Measurements from ENCODE around the gene ALDOC.

The ALDOC gene

GRCh38 chr17:28541439-28541838 lies 35.3 kb downstream of the ALDOC start:
- in situ Hi-C loops (cut with MboI; ENCODE audit: low sequenced_read_pairs) = no loop called here
- no peak for DNase-seq (ENCODE audit: low spot score in 2 of 2)
- Histone ChIP-seq H3K36me3 (replicated peaks) (no peaks in the 10 kb centered on the region), H3K4me1 (no peaks in the 10 kb centered on the region), H3K27me3 (ENCODE audit: low read depth) (no peaks in the 10 kb centered on the region), H3K9me3 (no peaks in the 10 kb centered on the region), H3K4me3 (no peak overlapping the region)

DNA sequence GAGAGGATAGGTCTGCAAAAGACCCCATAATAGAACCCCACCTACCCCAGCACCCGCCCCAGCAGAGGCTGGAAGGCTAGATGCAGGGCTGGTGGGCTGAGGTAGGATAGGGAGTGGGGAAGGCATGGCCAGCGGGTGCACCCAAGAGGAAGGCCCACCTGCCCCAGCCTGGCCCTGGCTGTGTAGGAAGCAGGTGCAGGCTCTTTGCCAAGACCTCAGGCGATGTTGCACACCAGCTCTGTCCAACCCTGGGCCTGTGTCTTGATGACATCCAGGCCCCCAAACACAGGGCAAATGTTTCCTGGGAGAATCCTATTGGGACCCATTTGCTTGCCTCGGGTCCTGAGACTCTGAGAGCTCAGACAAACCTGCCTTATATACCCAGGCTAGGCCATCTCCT lies 36.5 kb downstream of the ALDOC start:
- Histone ChIP-seq H3K9me3 (no peaks in the 10 kb centered on the region), H3K27me3 (ENCODE audit: low read depth) (no peaks in the 10 kb centered on the region), H3K4me3 (no peak overlapping the region), H3K4me1 (no peaks in the 10 kb centered on the region), H3K36me3 (replicated peaks) (no peaks in the 10 kb centered on the region)
- DNase-seq (ENCODE audit: low spot score in 2 of 2) = no peak
- in situ Hi-C loops (cut with MboI; ENCODE audit: low sequenced_read_pairs) = no loop called here

DNA sequence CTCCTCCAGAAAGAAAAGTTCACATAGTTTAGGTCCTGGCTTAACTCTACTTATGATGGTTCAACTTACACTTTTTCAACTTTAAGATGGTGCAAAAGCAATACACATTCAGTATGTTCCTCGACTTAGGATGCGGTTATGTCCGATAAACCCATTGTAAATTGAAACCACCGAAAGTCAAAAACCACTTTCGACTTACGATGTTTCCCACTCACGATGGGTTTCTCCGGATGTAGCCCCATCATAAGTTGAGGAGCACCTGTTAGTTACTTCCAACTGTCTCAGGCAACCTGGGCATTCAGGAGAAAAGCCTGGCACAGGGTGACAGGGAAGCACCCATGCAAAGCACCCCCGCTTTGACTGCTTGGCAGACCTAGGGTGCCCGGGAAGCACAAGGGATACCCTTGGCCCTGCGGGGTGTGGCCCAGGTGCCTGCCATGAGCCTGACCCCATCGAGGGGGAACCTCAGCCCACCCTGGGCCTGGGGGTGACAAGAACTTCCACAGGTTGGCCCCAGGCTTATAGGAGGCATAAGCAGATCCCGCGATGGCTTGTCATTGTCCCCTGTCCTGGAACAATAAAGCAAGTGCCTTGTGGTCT lies 38.3 kb downstream of the ALDOC start:
- no peaks in the 10 kb centered on the region for H3K9me3 ChIP-seq
- H3K4me1 ChIP-seq = no peaks in the 10 kb centered on the region
- no peak for DNase-seq (ENCODE audit: low spot score in 2 of 2)
- H3K4me3 ChIP-seq = no peak overlapping the region
- H3K36me3 ChIP-seq (replicated peaks) = no peaks in the 10 kb centered on the region
- in situ Hi-C loops (cut with MboI; ENCODE audit: low sequenced_read_pairs) = loop anchor here (5.0 kb wide), 1 partner anchor 41 kb away; no protein-coding TSS in a partner anchor
- no peaks in the 10 kb centered on the region for H3K27me3 ChIP-seq (ENCODE audit: low read depth)

- Histone ChIP-seq H3K27me3 (ENCODE audit: low read depth) (no peaks in the 10 kb centered on the region), H3K4me1 (no peaks in the 10 kb centered on the region), H3K36me3 (replicated peaks) (no peaks in the 10 kb centered on the region), H3K9me3 (no peaks in the 10 kb centered on the region), H3K4me3 (no peak overlapping the region)
- in situ Hi-C loops (cut with MboI; ENCODE audit: low sequenced_read_pairs) = loop anchor here (5.0 kb wide), 1 partner anchor 40 kb away; no protein-coding TSS in a partner anchor
- no peak for DNase-seq (ENCODE audit: low spot score in 2 of 2)
Measured at GRCh38 chr17:28537219-28537610, 39.5 kb downstream of the ALDOC start.

- no peaks in the 10 kb centered on the region for H3K36me3 ChIP-seq (replicated peaks)
- no peak overlapping the region for H3K4me3 ChIP-seq
- in situ Hi-C loops (cut with MboI; ENCODE audit: low sequenced_read_pairs) = loop anchor here (5.0 kb wide), 1 partner anchor 39 kb away; no protein-coding TSS in a partner anchor
- H3K27me3 ChIP-seq (ENCODE audit: low read depth) = peaks cover 2% of the 10 kb centered on the region; the same call in 1 of the 2 replicates
- DNase-seq (ENCODE audit: low spot score in 2 of 2) = no peak
- no peaks in the 10 kb centered on the region for H3K4me1 ChIP-seq
- H3K9me3 ChIP-seq = no peaks in the 10 kb centered on the region
Measured at GRCh38 chr17:28536532-28537218, 40.0 kb downstream of the ALDOC start.

DNA sequence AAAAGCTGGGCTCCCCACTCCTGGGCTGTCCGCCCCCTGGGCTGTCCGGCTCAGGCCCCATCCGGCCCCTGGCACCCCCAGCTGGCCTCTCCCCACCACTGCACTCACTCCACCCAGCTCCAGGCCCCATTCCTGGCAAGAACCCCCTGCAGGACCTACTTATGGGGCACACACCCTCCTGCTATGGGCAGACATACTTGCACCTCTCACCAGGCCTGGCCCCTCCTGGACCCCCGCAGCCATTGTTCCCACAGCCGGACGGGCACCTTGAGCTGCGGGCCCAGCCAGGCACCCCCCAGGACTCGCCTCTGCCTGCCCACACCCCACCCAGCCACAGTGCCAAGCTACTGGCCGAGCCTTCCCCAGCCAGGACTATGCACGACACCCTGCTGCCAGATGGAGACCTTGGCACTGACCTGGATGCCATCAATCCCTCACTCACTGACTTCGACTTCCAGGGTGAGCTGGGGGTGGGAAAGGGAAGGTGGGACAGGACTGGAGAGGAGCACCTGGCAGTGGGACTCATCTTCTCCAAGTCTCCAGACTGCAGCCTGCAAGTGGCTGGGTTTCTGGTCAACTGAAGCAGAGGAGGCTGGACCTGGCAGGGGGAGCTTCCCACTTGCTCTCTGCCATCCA lies 41.8 kb downstream of the ALDOC start:
- Histone ChIP-seq H3K9me3 (no peaks in the 10 kb centered on the region), H3K4me3 (no peak overlapping the region), H3K36me3 (replicated peaks) (no peaks in the 10 kb centered on the region), H3K27me3 (ENCODE audit: low read depth) (peaks cover 10% of the 10 kb centered on the region; the same call in 1 of the 2 replicates), H3K4me1 (no peaks in the 10 kb centered on the region)
- in situ Hi-C loops (cut with MboI; ENCODE audit: low sequenced_read_pairs) = loop anchor here (5.0 kb wide), 1 partner anchor 38 kb away; no protein-coding TSS in a partner anchor
- DNase-seq (ENCODE audit: low spot score in 2 of 2) = no peak

GRCh38 chr17:28533091-28533807 lies 43.4 kb downstream of the ALDOC start:
- H3K4me3 ChIP-seq = no peak overlapping the region
- H3K36me3 ChIP-seq (replicated peaks) = no peaks in the 10 kb centered on the region
- DNase-seq (ENCODE audit: low spot score in 2 of 2) = no peak
- no peaks in the 10 kb centered on the region for H3K4me1 ChIP-seq
- in situ Hi-C loops (cut with MboI; ENCODE audit: low sequenced_read_pairs) = no loop called here
- H3K27me3 ChIP-seq (ENCODE audit: low read depth) = peaks cover 10% of the 10 kb centered on the region; the same call in 1 of the 2 replicates
- H3K9me3 ChIP-seq = no peaks in the 10 kb centered on the region

- in situ Hi-C loops (cut with MboI; ENCODE audit: low sequenced_read_pairs) = no loop called here
- Histone ChIP-seq H3K4me3 (no peak overlapping the region), H3K27me3 (ENCODE audit: low read depth) (peaks cover 10% of the 10 kb centered on the region; the same call in 1 of the 2 replicates), H3K4me1 (no peaks in the 10 kb centered on the region), H3K36me3 (replicated peaks) (no peaks in the 10 kb centered on the region), H3K9me3 (no peaks in the 10 kb centered on the region)
- peak; percentile 51 to 66 for DNase-seq (ENCODE audit: low spot score in 2 of 2)
Measured at GRCh38 chr17:28532050-28532960, 44.4 kb downstream of the ALDOC start.

GRCh38 chr17:28530926-28531325 lies 45.8 kb downstream of the ALDOC start:
- H3K9me3 ChIP-seq = no peaks in the 10 kb centered on the region
- H3K36me3 ChIP-seq (replicated peaks) = no peaks in the 10 kb centered on the region
- H3K4me1 ChIP-seq = no peaks in the 10 kb centered on the region
- H3K4me3 ChIP-seq = no peak overlapping the region
- H3K27me3 ChIP-seq (ENCODE audit: low read depth) = peaks cover 10% of the 10 kb centered on the region; the same call in 1 of the 2 replicates
- in situ Hi-C loops (cut with MboI; ENCODE audit: low sequenced_read_pairs) = no loop called here
- no peak for DNase-seq (ENCODE audit: low spot score in 2 of 2)

GRCh38 chr17:28530250-28530649 lies 46.4 kb downstream of the ALDOC start:
- no peak for DNase-seq (ENCODE audit: low spot score in 2 of 2)
- in situ Hi-C loops (cut with MboI; ENCODE audit: low sequenced_read_pairs) = no loop called here
- peaks cover 10% of the 10 kb centered on the region; the same call in 1 of the 2 replicates for H3K27me3 ChIP-seq (ENCODE audit: low read depth)
- no peaks in the 10 kb centered on the region for H3K9me3 ChIP-seq
- no peak overlapping the region for H3K4me3 ChIP-seq
- H3K36me3 ChIP-seq (replicated peaks) = no peaks in the 10 kb centered on the region
- no peaks in the 10 kb centered on the region; the same call in 1 of the 2 replicates for H3K4me1 ChIP-seq

- no peak for DNase-seq (ENCODE audit: low spot score in 2 of 2)
- no peak overlapping the region for H3K4me3 ChIP-seq
- in situ Hi-C loops (cut with MboI; ENCODE audit: low sequenced_read_pairs) = no loop called here
- peaks cover 10% of the 10 kb centered on the region; the same call in 1 of the 2 replicates for H3K27me3 ChIP-seq (ENCODE audit: low read depth)
- H3K4me1 ChIP-seq = peaks cover 4% of the 10 kb centered on the region
- H3K9me3 ChIP-seq = no peaks in the 10 kb centered on the region
- H3K36me3 ChIP-seq (replicated peaks) = no peaks in the 10 kb centered on the region
Measured at GRCh38 chr17:28529013-28529400, 47.7 kb downstream of the ALDOC start.

- DNase-seq (ENCODE audit: low spot score in 2 of 2) = no peak
- H3K9me3 ChIP-seq = no peaks in the 10 kb centered on the region
Measured at GRCh38 chr17:28528327-28529012, 48.2 kb downstream of the ALDOC start.

More at GRCh38 chr17:28528327-28529012, 48.2 kb downstream of the ALDOC start:
- Histone ChIP-seq H3K4me1 (peaks cover 4% of the 10 kb centered on the region), H3K4me3 (no peak overlapping the region), H3K27me3 (ENCODE audit: low read depth) (peaks cover 10% of the 10 kb centered on the region; the same call in 1 of the 2 replicates), H3K36me3 (replicated peaks) (no peaks in the 10 kb centered on the region)
- in situ Hi-C loops (cut with MboI; ENCODE audit: low sequenced_read_pairs) = no loop called here

All from HAP-1 (cell line).